GM19467 (cell line): ENCODE data around the gene FDCSP.
"Not testable (repeated sequence)": the region's sequence is repeated elsewhere in the genome, so short reads cannot be mapped to it uniquely, and the experiment has no call there.

ENCODE experiments used
- ATAC-seq: cut with Tn5 transposase; IDR thresholded peaks from one replicate; pipeline ENCODE4 v1.9.1; 2021; ENCODE audit warnings: mild to moderate bottlenecking, moderate library complexity; ENCODE audit not compliant: unreplicated experiment

FDCSP gene

GRCh38 chr4:70239131-70239883 lies 13.4 kb downstream of the FDCSP start:
- ATAC-seq = no peak

DNA sequence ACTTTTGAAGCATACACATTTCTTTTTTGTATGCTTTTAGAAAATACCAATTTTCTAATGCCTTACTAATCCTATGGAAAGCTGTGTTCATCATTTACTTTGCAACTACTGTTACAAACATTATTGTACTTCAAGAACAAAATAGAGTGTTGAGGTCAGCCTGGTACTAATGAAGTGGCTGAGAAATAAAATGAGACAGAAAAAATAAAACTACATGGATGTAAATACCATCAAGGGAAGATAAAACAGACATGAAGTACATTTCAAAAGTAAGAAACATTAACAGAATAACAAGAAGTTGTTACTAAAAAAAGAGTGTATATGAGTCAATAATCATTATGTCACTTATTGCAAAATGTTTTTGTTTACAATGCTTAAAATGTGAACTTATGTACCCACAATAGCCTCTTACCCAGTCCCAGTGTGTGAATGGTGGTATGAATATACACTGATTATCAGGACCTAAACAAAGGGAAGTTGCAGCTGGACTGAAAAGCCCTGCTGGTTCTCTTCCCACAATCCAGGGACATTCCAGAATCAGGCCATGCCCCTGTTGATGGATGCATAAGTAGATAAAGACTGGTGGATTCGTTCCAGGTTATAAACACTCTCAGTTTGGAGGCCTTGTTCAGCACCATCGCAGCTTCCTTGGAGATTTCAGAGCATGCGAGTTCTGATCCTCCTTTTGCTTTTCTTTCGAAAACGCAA lies 14.1 kb downstream of the FDCSP start:
- no peak for ATAC-seq

- ATAC-seq = not testable (repeated sequence)
These were observed 16.4 kb downstream of the FDCSP start, which contains the start of gene CSN3 for GRCh38 chr4:70242297-70242696. Gene CSN3, plus strand, starts transcription at chr4:70242597. Its CDS starts 2,223 bp downstream, at chr4:70244820.

DNA sequence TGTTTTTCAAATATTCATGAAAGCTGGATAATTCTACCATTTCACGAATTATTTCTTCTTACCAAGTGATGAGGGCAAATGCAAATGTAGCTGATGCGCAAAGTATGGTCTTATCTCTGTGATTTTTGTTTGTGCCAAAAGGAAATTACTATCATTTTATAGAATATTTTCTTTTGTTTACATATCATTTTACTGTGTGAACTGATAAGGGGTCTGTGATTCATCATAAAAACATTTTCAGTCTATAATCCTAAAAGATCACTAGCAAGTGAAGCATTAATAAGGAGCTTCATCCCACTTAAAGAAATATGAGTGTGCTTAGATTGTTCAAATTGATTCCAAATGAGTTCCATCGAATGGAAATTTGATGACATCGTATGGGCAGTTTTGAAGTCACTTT lies 17.2 kb downstream of the FDCSP start:
- ATAC-seq = no peak

DNA sequence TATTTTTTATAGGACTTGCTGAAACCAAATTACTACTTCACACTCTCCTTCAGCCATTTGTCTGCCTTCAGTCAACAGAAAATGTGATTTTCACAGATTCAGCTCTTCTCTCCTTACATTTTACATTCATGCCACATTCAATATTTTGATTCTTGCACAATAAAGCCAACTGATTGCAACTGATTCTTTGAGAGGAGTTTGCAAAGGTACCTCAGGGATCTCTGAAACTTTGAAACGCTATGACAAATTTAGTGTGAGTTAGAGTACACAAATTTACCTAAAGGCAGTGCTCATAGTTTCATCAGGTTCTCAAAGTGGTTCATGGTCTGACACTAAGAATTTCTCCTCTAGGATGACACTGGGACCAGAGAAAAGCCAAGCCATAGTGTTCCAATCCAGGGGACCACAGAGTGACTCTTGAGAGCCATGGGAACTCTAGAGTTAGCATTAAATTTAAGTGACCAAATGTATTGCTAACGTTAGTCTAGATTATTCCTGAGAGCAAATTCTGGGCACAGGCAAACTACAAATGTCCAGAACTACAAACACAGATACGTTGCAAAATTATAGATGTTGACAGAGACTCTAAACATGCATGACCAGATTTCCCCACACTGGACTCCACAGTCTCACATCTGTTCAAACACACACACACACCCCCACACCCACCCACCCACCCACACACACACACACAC lies 25.5 kb downstream of the FDCSP start:
- ATAC-seq = no peak

GRCh38 chr4:70251945-70252277 lies 26.0 kb downstream of the FDCSP start:
- ATAC-seq = no peak

DNA sequence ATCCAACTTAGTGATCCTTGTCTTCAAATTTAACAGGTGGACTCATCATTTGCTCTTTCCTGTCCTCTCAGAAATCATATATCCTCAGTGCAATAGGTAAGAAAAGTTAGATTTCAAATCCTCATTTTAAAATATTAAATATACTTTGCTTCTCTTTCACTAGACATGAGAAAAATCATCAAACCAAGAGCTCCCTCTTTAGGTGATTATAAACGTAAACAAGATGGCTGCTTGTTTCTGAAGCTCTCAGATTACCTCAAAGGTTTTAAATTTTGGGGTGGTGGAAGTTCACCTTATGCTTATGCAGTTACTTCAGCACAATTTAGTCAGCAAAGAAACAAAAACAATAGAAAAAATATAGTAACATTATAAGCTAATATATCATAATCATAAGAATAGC lies 43.8 kb downstream of the FDCSP start:
- ATAC-seq = no peak

DNA sequence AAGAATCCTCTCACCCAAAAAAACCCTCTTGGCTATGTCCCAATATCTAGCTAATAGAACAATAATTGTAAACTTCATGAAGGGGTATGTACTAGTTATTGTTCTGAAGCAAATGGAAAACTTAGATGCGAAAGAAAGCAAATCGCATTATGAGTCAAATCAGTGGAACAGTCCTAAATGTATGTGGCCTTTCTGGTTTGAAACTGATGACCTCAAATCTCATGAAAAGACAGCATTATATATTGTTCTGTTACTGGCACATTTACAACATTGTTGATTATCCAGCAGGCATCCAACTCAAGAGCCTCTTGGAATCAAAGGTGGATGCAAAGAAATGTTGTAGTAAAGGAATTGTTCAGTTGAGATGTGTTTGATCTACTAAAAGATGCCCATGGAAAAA lies 51.2 kb downstream of the FDCSP start:
- ATAC-seq = no peak

DNA sequence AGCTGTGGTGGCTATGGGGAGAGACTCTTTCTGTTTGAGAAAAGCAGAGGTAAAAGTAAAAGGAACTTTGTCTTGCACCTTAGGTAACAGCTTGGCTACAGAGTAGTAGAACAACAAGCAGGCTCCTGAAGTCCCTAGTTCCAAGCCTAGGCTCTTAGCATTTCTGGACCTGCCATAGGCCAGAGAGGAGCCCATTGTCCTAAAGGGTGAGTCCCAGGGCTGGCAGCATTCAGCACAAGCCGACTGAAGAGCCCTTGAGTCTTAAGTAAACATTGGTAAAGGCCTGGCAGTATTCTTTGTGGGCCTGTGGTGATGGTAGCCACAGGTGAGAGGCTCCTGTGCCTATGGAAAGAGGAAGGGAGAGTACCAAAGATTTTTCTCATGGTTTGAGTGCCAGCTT lies 54.6 kb downstream of the FDCSP start:
- no peak for ATAC-seq
